NCI-H460 (cell line): ENCODE measurements around the gene ATP6AP1. TPM values are rescaled to one million over a fixed set of nuclear protein-coding genes. Genes with fewer than 3 reads are reported as not detected.
"Not testable (repeated sequence)": the region's sequence is repeated elsewhere in the genome, so short reads cannot be mapped to it uniquely, and the experiment has no call there.

ENCODE experiments used
- DNase-seq: peaks from one replicate; pipeline ENCODE4 v3.0.0-alpha.2; 2016; ENCODE audit warnings: low read depth; ENCODE audit errors: extremely low read depth
- polyA plus RNA-seq: library from polyadenylated mRNA; depleted of rRNA; stranded (reverse); fragments of >200 nt; gene quantifications from 2 replicates; pipeline ENCODE4 v1.2.3, GENCODE V29; 2014; cell fraction: nucleus; rRNA removed
- total RNA-seq: library from RNA; depleted of rRNA; stranded (reverse); fragments of >200 nt; shearing (Covaris generic); gene quantifications from 2 replicates; pipeline ENCODE4 v1.2.3, GENCODE V29; 2014; rRNA removed

Gene ATP6AP1
- total RNA-seq: 99.0 and 105 TPM in 2 replicates
- polyA plus RNA-seq: 244 and 306 TPM in 2 replicates

DNA sequence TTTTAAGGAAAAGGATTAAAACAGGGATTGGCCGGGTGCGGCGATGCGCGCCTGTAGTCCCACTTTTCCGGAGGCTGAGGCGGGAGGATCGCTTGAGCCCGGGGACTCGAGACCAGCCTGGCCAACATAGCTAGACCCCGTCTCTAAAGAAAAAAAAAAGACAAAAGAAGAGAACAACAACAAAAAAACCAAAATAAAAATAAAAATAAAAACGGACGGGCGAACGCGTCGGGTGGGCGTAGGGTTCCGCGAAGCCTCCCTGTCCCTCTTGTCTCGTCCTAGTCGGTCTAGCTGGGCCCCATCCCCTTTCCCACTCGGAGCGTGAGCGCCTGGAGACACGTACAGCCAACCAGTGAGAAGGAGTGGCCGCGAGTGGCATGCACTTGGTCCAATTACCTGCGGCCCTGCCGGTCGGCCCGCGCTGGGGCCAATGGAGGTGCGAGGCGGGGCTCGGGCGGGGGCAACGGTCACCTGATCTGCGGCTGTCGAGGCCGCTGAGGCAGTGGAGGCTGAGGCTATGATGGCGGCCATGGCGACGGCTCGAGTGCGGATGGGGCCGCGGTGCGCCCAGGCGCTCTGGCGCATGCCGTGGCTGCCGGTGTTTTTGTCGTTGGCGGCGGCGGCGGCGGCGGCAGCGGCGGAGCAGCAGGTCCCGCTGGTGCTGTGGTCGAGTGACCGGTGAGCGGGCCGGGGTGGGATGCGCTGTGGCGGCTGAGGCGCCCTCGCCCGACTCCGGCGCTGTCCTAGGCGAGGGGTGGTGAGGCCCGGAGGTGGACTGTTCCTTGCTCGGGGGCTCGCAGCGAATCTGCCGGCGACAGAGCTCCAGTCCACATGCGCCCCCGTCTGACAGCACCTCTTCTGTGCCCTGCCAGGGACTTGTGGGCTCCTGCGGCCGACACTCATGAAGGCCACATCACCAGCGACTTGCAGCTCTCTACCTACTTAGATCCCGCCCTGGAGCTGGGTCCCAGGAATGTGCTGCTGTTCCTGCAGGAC is at the start of gene ATP6AP1:
Gene ATP6AP1 (plus strand): TSS at position 502 of the 996 bp plus-strand sequence. CDS start 16 bp downstream, at position 518.
- DNase-seq: peak; percentile 95

DNA sequence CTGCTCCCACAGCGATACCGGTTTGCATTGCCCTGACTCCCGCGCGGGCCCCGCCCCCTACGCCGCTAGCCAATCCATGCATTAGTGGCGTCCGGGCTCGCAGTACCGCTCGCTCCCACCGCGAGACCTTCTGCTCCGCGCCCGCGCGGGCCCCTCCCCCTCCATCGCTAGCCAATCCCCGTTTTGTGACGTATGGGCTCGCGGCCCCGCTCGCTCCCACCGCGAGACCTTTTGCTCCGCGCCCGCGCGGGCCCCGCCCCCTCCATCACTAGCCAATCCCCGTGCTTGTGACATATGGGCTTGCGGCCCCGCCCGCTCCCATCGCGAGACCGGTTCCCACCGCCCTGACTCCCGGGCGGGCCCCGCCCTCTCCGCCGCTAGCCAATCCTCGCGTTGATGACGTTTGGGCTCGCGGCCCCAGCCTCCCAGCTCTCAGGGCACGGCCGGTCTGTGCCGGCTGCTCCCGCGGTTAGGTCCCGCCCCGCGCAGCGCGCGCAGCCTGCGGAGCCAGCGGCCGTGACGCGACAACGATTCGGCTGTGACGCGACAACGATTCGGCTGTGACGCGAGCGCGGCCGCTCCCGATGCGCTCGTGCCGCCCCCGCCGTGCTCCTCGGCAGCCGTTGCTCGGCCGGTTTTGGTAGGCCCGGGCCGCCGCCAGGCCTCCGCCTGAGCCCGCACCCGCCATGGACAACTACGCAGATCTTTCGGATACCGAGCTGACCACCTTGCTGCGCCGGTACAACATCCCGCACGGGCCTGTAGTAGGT is 49.5 kb upstream of the ATP6AP1 start, which contains the start of gene EMD:
Gene EMD (plus strand): TSS at position 497 of the 770 bp plus-strand sequence. CDS start 190 bp downstream, at position 687.
- peak; percentile 98 for DNase-seq

- DNase-seq: no peak
These were observed 48.9 kb upstream of the ATP6AP1 start for GRCh38 chrX:154379569-154379951.

DNA sequence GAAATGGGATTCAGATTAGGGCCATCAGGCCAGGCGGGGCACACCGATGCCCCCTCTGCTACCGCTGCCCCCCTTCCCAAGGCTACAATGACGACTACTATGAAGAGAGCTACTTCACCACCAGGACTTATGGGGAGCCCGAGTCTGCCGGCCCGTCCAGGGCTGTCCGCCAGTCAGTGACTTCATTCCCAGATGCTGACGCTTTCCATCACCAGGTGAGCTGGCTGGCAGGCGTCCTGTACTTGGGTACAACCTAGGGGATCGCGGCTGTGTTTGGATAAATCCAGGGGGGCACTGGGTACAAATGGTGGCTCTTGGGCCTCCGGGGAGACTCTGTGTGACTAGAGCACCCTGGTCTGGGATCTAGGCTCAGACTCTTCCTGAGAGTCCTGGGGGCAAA is 48.3 kb upstream of the ATP6AP1 start:
- no peak for DNase-seq

DNA sequence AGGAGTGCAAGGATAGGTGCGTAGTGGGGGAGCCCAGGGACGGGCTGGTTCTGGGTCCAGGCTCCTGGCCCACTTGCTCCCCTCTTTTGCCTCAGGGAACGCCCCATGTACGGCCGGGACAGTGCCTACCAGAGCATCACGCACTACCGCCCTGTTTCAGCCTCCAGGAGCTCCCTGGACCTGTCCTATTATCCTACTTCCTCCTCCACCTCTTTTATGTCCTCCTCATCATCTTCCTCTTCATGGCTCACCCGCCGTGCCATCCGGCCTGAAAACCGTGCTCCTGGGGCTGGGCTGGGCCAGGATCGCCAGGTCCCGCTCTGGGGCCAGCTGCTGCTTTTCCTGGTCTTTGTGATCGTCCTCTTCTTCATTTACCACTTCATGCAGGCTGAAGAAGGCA is 47.7 kb upstream of the ATP6AP1 start:
- DNase-seq: no peak

- no peak for DNase-seq
These were observed 47.2 kb upstream of the ATP6AP1 start for GRCh38 chrX:154381271-154381670.

- DNase-seq: no peak
These were observed 45.9 kb upstream of the ATP6AP1 start for GRCh38 chrX:154382483-154383069.

DNA sequence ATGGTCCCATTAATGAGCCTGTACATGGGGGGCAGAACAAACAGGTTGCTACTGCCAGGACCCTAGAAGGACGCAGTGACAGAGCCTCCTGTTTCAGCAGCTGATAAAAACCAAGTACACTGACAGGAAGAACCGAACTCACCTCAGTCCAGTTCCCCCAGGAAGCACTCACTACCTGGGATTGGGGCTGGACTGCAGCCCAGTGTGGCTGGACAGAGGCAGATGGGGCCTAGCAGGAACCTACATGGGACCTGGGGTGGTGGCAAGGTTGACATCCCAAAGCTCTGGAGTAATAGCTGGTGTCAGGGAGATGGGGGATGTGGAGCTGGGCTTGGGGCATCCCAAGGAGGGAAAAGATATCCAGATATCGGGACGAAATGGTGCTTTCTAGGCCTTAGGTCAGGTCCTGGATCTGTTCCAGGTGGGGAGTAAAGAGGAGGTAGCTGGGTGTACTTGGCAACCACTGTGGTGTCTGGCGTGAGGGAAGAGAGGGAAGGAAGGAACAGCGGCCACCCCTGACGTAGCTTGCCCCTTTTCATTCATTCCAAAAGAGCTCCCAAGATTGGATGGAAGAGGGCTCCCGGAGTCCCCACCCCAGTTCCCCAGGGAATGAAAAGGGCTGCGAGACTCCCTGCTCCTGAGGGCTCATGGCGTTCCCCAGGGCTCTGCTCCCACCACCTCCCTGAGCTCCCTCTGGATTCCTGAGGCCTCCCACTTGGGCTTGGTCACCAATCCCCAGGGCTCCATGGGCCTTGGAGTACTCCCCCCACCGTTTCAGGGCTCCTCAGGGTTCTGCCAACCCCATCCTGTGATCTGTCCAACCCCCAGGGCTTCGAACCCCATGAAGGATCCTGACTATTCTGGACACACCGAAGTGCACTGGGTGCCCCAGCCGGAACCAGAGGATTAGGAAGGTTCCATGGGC is 44.9 kb upstream of the ATP6AP1 start:
- DNase-seq: no peak

DNA sequence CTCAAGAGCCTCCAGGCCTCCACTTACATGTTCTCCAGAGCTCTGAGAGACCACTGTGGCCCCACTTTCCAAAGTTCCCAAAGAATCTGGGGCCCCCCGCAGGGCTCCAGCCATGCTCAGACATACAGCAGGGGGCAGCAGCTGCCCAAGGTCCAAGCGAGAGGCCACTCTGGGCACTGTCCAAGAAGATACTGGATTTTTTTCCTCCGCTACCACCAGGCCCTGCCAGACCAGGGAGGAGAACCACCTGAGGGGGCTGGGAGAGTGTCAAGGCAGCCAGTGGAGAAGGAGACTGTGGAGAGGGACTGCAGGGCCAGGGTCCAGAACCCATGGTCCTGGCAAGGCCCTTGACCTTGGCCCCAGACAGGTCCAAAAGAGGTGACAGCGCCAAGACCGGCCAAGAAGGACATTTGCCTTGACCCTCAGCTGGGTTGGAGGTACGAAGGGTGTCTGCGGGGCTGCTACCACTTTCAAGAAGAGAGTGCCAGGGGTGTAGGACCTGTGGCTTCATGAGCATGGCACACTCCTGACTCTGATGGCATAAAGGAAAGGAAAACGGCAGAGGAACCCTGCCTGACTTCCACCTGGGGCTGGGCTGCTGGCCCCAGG is 44.1 kb upstream of the ATP6AP1 start:
- DNase-seq: no peak

- not testable (repeated sequence) for DNase-seq
These were observed 40.4 kb upstream of the ATP6AP1 start for GRCh38 chrX:154388094-154388493.

- DNase-seq: not testable (repeated sequence)
These were observed 39.8 kb upstream of the ATP6AP1 start for GRCh38 chrX:154388649-154389048.

GRCh38 chrX:154389812-154390747 is 38.4 kb upstream of the ATP6AP1 start:
- not testable (repeated sequence) for DNase-seq

- not testable (repeated sequence) for DNase-seq
These were observed 32.1 kb upstream of the ATP6AP1 start for GRCh38 chrX:154396363-154396762.

GRCh38 chrX:154396973-154397887 is 31.2 kb upstream of the ATP6AP1 start:
- DNase-seq: peak; percentile 72

DNA sequence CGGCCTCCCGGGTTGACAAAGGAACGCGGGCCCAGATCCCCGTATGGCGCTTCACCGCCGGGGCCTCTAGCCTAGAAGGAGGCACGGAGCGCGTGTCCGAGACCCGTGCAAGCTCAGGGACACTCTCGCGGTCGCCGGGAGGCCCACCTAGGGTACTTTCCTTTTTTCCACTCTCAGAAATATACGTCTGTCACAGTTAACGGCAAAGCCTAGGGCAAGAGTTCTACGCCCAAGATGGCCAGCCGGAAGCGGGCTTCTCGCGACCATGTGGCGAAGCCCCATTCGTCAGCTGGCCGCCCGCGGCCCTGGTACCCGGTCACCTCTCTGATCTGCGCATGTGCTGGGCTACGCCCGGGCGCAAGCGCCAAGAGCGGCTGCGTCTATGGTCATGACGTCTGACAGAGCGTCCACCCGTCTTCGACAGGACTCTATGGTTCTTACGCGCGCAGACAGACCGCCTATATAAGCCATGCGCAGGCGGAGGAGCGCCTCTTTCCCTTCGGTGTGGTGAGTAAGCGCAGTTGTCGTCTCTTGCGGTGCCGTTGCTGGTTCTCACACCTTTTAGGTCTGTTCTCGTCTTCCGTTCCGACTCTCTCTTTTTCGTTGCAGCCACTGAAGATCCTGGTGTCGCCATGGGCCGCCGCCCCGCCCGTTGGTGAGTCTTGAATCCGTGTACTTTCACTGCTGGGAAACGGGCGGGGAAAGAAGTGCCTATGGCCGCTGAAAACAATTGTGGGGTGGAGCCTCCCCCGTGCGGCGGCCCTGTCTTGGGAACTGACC is 30.4 kb upstream of the ATP6AP1 start, which contains the start of gene RPL10:
Gene RPL10 (plus strand): TSS at position 490 of the 780 bp plus-strand sequence. CDS start 143 bp downstream, at position 633.
- peak; percentile 97 for DNase-seq
